ENCODE measurements around the gene TRIM40.
"Not testable (repeated sequence)": the region's sequence is repeated elsewhere in the genome, so short reads cannot be mapped to it uniquely, and the experiment has no call there.

GRCh38 chr6:30118691-30119090, 17.2 kb upstream of the TRIM40 start:
- not testable (repeated sequence) for TF ChIP-seq POLR2A, CTCF (IDR thresholded peaks at IDR 0.05)
